GM18951 (cell line): ENCODE results near the gene KCNAB2.

Experiments used
- POLR2A ChIP-seq: IDR thresholded peaks from 4 replicates; pipeline ENCODE4 v1.6.1; 2011; ENCODE audit warnings: mild to moderate bottlenecking; ENCODE audit not compliant: insufficient read length, insufficient read depth; ENCODE audit errors: extremely low read depth
- in situ Hi-C: fragments of 300-500 bp; cut with MboI; formaldehyde crosslinking; loops from one replicate; pipeline ENCODE4 v1.12.0; 2022; ENCODE audit warnings: low sequenced_read_pairs, mixed read lengths, inconsistent platforms; ENCODE audit not compliant: unreplicated experiment

KCNAB2 gene

DNA sequence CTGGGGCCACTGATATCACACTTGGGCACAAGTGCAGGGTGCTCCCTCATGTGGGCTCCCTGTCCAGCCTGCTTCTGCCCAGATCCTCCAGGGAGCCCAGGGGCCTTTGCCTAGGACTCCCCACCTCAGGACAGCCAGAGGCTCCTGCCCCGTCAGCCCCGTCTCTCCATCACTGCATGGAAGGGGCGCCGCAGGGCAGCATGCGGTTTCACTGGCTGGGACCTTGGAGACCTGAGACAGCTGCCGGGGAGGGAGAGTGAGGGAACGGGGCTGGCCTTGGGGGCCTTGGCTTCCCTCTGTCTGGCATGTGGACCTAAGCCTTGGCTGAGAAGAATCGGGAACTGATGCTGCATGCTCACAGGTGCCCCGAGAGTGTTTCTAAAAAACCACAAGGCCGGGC lies 46.5 kb downstream of the KCNAB2 start:
- no peak for TF ChIP-seq POLR2A
- in situ Hi-C loops, result no loop called here

DNA sequence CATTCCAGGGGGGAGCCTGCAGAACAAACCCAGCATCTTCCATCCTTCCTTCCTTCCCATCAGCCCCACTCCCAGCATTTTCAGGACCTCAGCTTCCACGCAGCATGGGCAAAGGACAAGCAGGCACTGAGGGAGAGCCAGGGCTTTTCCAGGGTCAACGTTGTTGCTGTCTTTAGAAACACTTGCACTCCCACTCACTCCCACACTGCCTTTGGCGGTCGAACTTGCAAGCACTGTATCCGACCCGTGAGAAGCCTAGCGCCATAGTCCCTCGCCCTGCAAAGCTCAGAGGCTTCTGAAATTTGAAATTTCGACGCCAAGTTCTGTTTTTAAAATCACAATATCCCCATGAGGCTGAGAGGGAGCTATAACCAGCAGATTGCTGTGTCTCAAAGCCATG lies 47.4 kb downstream of the KCNAB2 start:
- no peak for TF ChIP-seq POLR2A
- in situ Hi-C loops, result no loop called here

- in situ Hi-C loops, result no loop called here
- TF ChIP-seq POLR2A, result no peak
These were observed 47.9 kb downstream of the KCNAB2 start for GRCh38 chr1:6093611-6094010.

- TF ChIP-seq POLR2A, result no peak
These were observed 48.6 kb downstream of the KCNAB2 start for GRCh38 chr1:6094246-6094645.

GRCh38 chr1:6094801-6095505 lies 49.3 kb downstream of the KCNAB2 start:
- TF ChIP-seq POLR2A, result no peak
- in situ Hi-C loops, result no loop called here

More at GRCh38 chr1:6094246-6094645, 48.6 kb downstream of the KCNAB2 start:
- in situ Hi-C loops, result no loop called here

GRCh38 chr1:6095511-6096242 lies 50.0 kb downstream of the KCNAB2 start:
- no peak for TF ChIP-seq POLR2A
- in situ Hi-C loops, result no loop called here

DNA sequence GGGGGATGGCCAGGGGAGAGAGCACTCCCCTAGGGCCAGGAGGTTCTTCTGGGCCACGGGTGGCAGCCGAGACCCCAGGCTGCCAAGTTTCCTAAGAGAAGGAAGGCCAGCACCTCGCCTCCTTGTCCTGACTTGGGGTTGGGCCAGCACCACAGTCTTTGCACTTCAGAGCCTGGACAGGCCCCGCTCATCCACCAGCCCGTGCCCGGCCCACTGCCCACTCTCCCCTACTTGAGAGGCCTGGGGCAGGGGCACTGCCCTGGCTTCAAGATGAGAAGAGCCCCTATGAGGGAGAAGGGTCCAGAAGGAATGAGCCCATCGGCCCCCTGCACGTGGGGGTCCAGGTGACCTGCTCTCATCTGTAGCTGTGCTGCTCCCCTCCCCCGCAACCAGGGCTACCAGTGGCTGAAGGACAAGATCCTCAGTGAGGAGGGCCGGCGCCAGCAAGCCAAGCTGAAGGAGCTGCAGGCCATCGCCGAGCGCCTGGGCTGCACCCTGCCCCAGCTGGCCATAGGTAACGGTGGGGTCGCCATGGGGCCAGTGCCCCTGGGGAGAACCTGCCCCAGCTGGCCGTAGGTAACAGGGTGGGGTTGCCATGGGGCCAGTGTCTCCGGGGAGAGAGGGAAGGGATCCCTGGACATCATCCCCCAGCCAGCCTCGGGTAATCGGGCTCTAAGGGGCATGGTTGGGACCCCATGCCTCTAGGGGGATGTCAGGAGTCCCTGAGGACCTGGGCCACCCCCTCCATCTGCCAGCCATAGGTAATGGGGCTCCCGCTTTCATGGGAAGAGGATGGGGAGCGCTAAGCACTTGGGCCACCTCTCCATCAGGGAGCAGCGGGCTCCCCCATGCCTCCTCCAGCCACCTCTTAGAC lies 50.8 kb downstream of the KCNAB2 start:
- no peak for TF ChIP-seq POLR2A
- in situ Hi-C loops, result no loop called here

DNA sequence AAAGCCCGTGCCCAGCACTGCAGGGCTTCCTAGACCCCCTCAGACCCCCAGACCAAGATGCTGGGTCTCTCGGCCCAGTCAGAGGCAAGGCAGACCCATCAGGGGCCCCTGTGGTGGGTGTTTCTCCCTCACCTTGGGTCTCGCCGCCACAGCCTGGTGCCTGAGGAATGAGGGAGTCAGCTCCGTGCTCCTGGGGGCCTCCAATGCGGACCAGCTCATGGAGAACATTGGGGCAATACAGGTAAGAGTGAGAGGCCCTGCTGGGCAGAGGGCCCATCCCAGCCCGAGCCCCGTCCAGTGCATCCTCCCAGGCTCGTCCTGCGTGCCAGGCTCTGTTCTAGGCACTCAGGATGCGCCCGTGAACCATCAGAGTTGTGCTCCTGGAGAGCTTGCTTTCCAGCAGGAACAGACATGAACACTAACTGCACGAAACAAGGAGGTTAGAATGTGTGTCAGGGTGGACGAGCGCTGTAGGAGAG lies 51.5 kb downstream of the KCNAB2 start:
- TF ChIP-seq POLR2A, result no peak
- in situ Hi-C loops, result no loop called here

- no peak for TF ChIP-seq POLR2A
- in situ Hi-C loops, result no loop called here
These were observed 52.1 kb downstream of the KCNAB2 start for GRCh38 chr1:6097824-6098223.

GRCh38 chr1:6098303-6099215 lies 52.9 kb downstream of the KCNAB2 start:
- TF ChIP-seq POLR2A, result no peak
- in situ Hi-C loops, result no loop called here

GRCh38 chr1:6099297-6099696 lies 53.6 kb downstream of the KCNAB2 start:
- in situ Hi-C loops, result no loop called here
- no peak for TF ChIP-seq POLR2A
